Glomerular visceral epithelial cell (primary cell): Measurements from ENCODE around the gene MEX3B.

ENCODE experiments used
- DNase-seq: peaks from one replicate; pipeline ENCODE4 v3.0.0-alpha.2; 2016; ENCODE audit errors: extremely low spot score

MEX3B gene

GRCh38 chr15:82045892-82046665 is at the start of gene MEX3B:
Gene MEX3B, minus strand, starts transcription at chr15:82046018. Its CDS starts 313 bp downstream, at chr15:82045705.
- peak; percentile 97 for DNase-seq

- DNase-seq, result peak; percentile 72
These were observed 48.0 kb upstream of the MEX3B start for GRCh38 chr15:82093774-82094211.

GRCh38 chr15:82093325-82093724 is 47.5 kb upstream of the MEX3B start:
- DNase-seq, result no peak

- DNase-seq, result no peak
These were observed 45.9 kb upstream of the MEX3B start for GRCh38 chr15:82091636-82092140.

GRCh38 chr15:82086243-82086995 is 40.6 kb upstream of the MEX3B start:
- DNase-seq, result no peak

GRCh38 chr15:82081914-82082762 is 36.3 kb upstream of the MEX3B start:
- DNase-seq, result peak; percentile 96

GRCh38 chr15:82080774-82081173 is 35.0 kb upstream of the MEX3B start:
- DNase-seq, result no peak

- DNase-seq, result no peak
These were observed 33.9 kb upstream of the MEX3B start for GRCh38 chr15:82079736-82080135.

- no peak for DNase-seq
These were observed 28.8 kb upstream of the MEX3B start for GRCh38 chr15:82074610-82075009.

- DNase-seq, result no peak
These were observed 27.2 kb upstream of the MEX3B start for GRCh38 chr15:82072926-82073537.

- DNase-seq, result no peak
These were observed 20.6 kb upstream of the MEX3B start for GRCh38 chr15:82066455-82066854.

GRCh38 chr15:82064824-82065223 is 19.0 kb upstream of the MEX3B start:
- no peak for DNase-seq

GRCh38 chr15:82062479-82063454 is 16.9 kb upstream of the MEX3B start:
- DNase-seq, result no peak

- no peak for DNase-seq
These were observed 15.0 kb upstream of the MEX3B start for GRCh38 chr15:82060817-82061216.

GRCh38 chr15:82058517-82059204 is 12.8 kb upstream of the MEX3B start:
- DNase-seq, result no peak

- DNase-seq, result no peak
These were observed 12.2 kb upstream of the MEX3B start for GRCh38 chr15:82058026-82058425.

GRCh38 chr15:82056958-82057823 is 11.4 kb upstream of the MEX3B start:
- no peak for DNase-seq

GRCh38 chr15:82052751-82053150 is 6.9 kb upstream of the MEX3B start:
- DNase-seq, result no peak

- no peak for DNase-seq
These were observed 5.8 kb upstream of the MEX3B start for GRCh38 chr15:82051664-82052063.
